GM12865 (cell line): ENCODE measurements around the gene TBC1D8.

Source experiments
- DNase-seq: peaks from one replicate; pipeline ENCODE4 v3.0.0; 2010; ENCODE audit warnings: low read depth
- H3K4me3 ChIP-seq: 2 replicates; pipeline ENCODE4 v1.5.1; 2011; ENCODE audit warnings: mild to moderate bottlenecking, low read depth, low read length, control low read depth
- CTCF ChIP-seq: IDR thresholded peaks from 2 replicates; pipeline ENCODE4 v1.5.1; 2011; ENCODE audit warnings: low read length, control low read depth, low read depth, inconsistent platforms; ENCODE audit not compliant: insufficient read depth; ENCODE audit errors: missing control alignments

Gene TBC1D8

GRCh38 chr2:101147971-101148370 lies 3.2 kb downstream of the TBC1D8 start:
- H3K4me3 ChIP-seq = no peak overlapping the region
- no peak for TF ChIP-seq CTCF
- no peak for DNase-seq

GRCh38 chr2:101147062-101147461 lies 4.1 kb downstream of the TBC1D8 start:
- H3K4me3 ChIP-seq = no peak overlapping the region
- TF ChIP-seq CTCF = no peak
- DNase-seq = no peak

GRCh38 chr2:101146535-101146934 lies 4.6 kb downstream of the TBC1D8 start:
- no peak for DNase-seq
- TF ChIP-seq CTCF = no peak
- H3K4me3 ChIP-seq = no peak overlapping the region

- TF ChIP-seq CTCF = no peak
- H3K4me3 ChIP-seq = no peak overlapping the region
- DNase-seq = no peak
Measured at GRCh38 chr2:101145406-101145805, 5.8 kb downstream of the TBC1D8 start.

- no peak overlapping the region for H3K4me3 ChIP-seq
- no peak for TF ChIP-seq CTCF
- DNase-seq = no peak
Measured at GRCh38 chr2:101142163-101142562, 9.0 kb downstream of the TBC1D8 start.

GRCh38 chr2:101140978-101141655 lies 10.1 kb downstream of the TBC1D8 start:
- no peak for DNase-seq
- no peak overlapping the region for H3K4me3 ChIP-seq
- TF ChIP-seq CTCF = no peak

GRCh38 chr2:101140237-101140636 lies 10.9 kb downstream of the TBC1D8 start:
- DNase-seq = no peak
- TF ChIP-seq CTCF = no peak
- no peak overlapping the region for H3K4me3 ChIP-seq
